Measurements from ENCODE around the gene GAMT.

The GAMT gene

DNA sequence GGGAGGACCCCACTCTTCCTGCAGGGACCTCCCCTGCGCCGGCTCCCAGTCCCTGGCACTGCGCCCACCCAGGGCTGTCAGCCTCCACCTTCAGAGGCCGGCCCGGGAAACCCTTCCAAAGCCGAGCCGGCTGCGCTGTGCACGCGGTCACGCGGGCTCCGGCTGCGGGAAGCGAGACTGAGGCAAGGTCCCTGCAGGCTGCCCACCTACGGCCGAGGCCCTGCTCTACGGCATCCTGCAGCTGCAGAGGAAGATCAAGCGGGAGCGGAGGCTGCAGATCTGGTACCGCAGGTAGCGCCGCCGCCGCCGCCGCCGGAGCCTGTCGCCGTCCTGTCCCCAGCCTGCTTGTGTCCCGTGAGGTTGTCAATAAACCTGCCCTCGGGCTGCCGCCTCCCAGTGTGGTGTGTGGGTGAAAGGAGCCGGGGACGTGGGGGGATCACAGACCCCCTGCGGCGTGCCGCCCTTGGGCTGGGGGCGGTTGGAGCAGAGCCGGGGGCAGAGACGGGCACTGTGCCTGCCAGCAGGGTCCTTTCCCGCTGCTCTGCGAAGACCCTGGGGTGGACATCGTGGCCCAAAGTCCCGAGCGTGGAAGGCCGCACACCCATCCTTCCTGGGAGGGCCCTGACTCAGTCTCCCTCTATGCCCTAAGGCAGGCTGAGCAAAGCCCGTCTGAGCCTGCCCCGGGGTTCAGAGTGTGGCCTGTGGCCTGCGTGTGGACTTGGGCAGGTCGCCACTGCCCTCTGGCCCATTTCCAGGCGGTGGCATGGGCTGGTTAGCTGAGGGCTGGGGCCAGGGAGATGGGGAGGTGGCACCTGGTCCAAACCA lies 5.9 kb downstream of the GAMT start:
- no peak for DNase-seq
- Histone ChIP-seq H3K4me3 (ENCODE audit: low read depth, low read length) (no peak overlapping the region), H3K27me3 (ENCODE audit: insufficient read depth, low read depth, severe bottlenecking) (no peaks in the 10 kb centered on the region), H3K9me3 (ENCODE audit: severe bottlenecking) (no peaks in the 10 kb centered on the region), H3K36me3 (peaks cover 72% of the 10 kb centered on the region), H3K27ac (no peak overlapping the region; the same call in 1 of the 2 replicates)
- TF ChIP-seq, protein P1, sequence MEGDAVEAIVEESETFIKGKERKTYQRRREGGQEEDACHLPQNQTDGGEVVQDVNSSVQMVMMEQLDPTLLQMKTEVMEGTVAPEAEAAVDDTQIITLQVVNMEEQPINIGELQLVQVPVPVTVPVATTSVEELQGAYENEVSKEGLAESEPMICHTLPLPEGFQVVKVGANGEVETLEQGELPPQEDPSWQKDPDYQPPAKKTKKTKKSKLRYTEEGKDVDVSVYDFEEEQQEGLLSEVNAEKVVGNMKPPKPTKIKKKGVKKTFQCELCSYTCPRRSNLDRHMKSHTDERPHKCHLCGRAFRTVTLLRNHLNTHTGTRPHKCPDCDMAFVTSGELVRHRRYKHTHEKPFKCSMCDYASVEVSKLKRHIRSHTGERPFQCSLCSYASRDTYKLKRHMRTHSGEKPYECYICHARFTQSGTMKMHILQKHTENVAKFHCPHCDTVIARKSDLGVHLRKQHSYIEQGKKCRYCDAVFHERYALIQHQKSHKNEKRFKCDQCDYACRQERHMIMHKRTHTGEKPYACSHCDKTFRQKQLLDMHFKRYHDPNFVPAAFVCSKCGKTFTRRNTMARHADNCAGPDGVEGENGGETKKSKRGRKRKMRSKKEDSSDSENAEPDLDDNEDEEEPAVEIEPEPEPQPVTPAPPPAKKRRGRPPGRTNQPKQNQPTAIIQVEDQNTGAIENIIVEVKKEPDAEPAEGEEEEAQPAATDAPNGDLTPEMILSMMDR (IDR thresholded peaks at IDR 0.05; ENCODE audit: low read depth, low read length), result no peak

DNA sequence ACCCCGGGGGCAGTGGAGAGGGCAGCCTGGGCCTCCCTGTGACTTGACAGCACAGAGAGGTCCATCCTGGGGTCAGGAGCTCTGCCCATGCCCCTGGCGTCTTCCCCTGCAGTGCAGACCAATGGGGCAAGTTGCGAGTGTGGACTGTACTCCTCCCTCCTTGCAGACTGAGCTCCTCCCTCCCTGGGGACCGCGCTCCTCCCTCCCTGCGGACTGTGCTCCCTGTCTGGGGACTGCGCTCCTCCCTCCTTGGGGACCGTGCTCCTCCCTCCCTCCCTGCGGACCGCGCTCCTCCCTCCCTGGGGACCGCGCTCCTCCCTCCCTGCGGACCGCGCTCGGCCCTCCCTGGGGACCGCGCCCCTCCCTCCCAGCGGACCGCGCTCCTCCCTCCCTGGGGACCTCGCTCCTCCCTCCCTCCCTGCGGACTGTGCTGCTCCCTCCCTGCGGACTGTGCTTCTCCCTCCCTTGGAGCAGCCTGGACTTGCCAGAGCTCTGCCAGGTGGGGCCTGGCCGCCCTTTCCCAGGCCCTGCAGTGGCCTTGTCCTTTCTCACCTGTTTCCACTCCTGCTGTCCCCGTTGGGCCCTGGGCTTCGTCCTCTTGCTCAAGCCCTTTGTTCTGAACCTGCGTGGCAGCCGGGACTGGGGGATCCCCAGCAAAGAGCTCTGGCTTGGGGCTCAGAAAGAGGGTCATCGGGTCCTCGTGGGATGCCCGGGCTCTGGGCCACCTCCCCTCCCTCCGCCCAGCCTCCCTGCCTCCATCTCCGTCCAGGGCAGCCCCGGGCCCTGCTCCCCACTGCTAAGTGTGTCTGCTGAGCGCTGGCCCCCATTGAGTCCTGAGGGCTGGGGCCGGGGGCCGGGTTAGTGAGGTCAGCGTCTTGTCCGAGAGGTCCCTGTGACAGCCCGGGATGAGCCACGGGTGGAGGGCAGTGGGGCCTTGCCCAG lies 6.8 kb downstream of the GAMT start:
- Histone ChIP-seq H3K4me3 (ENCODE audit: low read depth, low read length) (no peak overlapping the region), H3K27me3 (ENCODE audit: insufficient read depth, low read depth, severe bottlenecking) (no peaks in the 10 kb centered on the region), H3K9me3 (ENCODE audit: severe bottlenecking) (no peaks in the 10 kb centered on the region), H3K36me3 (peaks cover 67% of the 10 kb centered on the region), H3K27ac (0 out of 2 replicates have a peak overlapping the region, but pooled peaks have one; percentile 24)
- no peak for DNase-seq
- TF ChIP-seq, protein P1 (IDR thresholded peaks at IDR 0.05; ENCODE audit: low read depth, low read length), result no peak

DNA sequence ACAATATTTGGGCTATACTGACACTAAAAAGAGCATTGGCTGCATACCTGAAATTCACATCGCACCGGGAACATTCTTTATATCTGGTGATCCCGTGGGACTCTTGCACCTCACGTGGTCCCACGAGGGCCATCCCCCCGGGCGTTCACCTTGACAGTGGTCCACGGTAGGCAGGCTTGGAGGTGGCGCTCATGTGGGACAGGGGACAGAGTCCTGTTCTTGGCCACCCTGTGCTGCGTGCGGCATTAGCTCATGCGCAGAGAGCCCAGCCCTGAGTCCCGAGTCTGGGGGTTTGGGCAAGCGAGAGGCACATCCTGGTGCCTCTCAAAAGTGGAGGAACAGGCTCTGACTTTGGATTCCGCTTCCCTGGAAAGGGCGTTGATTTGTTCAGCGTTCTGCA lies 7.5 kb downstream of the GAMT start:
- DNase-seq, result no peak
- H3K27ac ChIP-seq, result no peak overlapping the region
- H3K9me3 ChIP-seq (ENCODE audit: severe bottlenecking), result no peaks in the 10 kb centered on the region
- no peaks in the 10 kb centered on the region for H3K27me3 ChIP-seq (ENCODE audit: insufficient read depth, low read depth, severe bottlenecking)
- no peak overlapping the region for H3K4me3 ChIP-seq (ENCODE audit: low read depth, low read length)
- peaks cover 65% of the 10 kb centered on the region for H3K36me3 ChIP-seq
- TF ChIP-seq, protein P1 (IDR thresholded peaks at IDR 0.05; ENCODE audit: low read depth, low read length), result no peak

DNA sequence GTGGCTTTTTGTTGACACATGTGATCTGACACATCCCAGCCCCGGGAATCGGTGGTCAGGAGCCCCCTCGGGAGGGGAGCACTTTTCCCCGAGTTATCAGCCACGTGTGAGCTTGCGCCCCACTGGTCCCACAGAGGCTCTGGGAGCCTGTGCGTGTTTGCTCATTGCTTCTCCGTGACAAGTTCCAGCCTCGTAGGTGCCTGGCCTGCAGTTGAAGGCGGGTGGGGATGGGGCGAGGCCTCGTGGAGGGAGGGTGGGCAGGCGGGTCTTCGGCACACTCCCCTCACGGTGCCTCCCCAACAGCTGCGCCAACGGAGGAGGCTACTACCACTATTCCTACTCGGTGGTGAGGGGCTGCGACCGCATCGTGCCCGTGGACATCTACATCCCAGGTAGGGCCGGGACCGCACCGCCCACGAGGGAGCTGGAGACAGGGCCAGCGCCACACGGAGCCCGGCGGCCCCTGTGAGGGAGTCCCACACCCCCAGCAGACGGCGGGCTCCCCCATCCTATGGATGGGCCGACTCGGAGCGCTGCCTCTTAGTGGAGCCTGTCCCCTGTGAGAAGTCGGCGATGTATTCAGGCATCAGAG lies 8.3 kb downstream of the GAMT start:
- H3K27me3 ChIP-seq (ENCODE audit: insufficient read depth, low read depth, severe bottlenecking), result no peaks in the 10 kb centered on the region
- DNase-seq, result no peak
- H3K4me3 ChIP-seq (ENCODE audit: low read depth, low read length), result no peak overlapping the region
- H3K9me3 ChIP-seq (ENCODE audit: severe bottlenecking), result no peaks in the 10 kb centered on the region
- H3K27ac ChIP-seq, result no peak overlapping the region
- TF ChIP-seq, protein P1 (IDR thresholded peaks at IDR 0.05; ENCODE audit: low read depth, low read length), result no peak
- H3K36me3 ChIP-seq, result peaks cover 66% of the 10 kb centered on the region

DNA sequence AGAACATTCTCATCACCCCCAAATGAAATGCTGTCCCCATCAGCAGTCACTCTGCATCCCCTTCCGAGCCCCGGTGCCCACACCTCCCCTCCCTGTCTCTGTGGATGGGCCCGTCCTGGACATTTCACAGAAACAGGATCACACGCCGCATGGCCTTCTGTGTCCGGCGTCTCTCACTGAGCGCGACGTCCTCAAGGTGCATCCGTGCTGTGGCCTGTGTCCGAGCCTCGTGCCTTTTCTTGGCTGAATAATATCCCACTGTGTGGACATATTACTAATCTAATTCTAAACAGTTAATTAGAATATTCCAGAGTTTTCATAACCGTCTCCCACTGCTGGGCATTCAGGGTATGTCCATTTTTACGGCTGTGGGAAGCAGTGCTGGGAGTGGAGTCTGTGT lies 8.9 kb downstream of the GAMT start:
- Histone ChIP-seq H3K36me3 (peaks cover 61% of the 10 kb centered on the region), H3K27me3 (ENCODE audit: insufficient read depth, low read depth, severe bottlenecking) (no peaks in the 10 kb centered on the region), H3K9me3 (ENCODE audit: severe bottlenecking) (no peaks in the 10 kb centered on the region), H3K27ac (no peak overlapping the region), H3K4me3 (ENCODE audit: low read depth, low read length) (no peak overlapping the region)
- TF ChIP-seq, protein P1 (IDR thresholded peaks at IDR 0.05; ENCODE audit: low read depth, low read length), result no peak
- DNase-seq, result no peak

Data from WERI-Rb-1 (cell line).